NCI-H1930 (cell line): ENCODE results near the gene KCNQ1.

Source experiments
- DNase-seq, 2 experiments: peaks; one replicate each; lab custom pipeline; 2025; lab: John Stamatoyannopoulos, UW

Gene KCNQ1

DNA sequence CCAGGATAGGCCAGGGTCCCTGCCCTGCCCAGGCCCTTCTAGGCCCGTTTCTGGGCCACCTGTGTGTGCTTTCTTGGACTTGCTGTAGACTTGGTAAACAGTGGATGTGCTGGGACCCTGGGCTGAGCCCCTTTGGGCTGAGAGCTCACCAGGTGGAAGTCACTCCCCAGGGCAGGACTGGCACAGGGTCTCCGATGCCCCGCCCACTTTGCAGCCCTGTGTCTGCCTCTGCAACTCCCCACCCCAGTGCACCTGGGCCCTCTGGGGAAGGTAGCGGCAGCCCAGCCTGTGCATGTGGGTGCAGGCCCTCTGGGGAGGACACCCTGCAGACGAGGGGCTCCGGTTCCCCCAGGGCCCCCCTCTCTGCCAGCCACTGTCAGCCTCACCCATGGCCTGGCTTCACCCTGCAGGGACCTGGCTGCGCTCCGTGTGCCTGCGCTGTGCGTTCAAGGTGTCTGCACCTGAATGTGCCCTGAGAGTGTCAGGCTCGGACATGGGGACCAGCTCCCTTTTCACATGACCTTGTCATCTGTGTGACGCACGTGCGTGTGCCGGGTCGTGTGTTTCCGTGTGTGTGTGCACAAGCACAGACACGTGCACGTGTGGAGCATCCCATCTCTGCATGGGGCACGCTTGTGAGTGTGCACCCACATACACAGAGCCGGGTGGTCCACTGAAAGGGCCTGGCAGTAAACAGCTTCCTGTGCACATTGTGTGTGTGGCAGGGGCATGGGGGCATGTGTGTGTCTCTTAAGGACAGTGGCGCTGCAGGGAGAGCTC, 136.5 kb downstream of the KCNQ1 start:
- DNase-seq, result no peak

DNA sequence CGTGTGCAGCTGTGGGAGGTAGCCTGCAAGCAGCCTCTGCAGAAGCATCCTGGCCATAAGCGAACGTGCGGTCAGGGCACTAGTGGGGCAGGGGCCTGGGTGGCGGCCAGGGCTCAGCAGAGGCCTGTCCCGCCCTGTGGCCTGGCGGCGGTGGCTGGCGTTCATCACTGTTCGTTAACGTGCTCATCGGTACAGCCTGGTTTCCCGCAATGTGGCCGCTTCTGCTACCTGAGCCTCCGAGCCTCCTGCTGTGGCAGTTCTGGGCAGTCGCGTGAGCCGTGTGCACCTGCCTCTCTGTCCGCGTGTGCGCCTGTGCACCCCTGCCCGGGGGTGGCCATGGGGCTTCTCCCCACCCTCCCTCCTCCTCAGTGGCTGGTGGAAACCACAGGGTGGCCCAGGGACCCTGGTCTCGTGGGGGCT, 137.1 kb downstream of the KCNQ1 start:
- DNase-seq, result no peak

DNA sequence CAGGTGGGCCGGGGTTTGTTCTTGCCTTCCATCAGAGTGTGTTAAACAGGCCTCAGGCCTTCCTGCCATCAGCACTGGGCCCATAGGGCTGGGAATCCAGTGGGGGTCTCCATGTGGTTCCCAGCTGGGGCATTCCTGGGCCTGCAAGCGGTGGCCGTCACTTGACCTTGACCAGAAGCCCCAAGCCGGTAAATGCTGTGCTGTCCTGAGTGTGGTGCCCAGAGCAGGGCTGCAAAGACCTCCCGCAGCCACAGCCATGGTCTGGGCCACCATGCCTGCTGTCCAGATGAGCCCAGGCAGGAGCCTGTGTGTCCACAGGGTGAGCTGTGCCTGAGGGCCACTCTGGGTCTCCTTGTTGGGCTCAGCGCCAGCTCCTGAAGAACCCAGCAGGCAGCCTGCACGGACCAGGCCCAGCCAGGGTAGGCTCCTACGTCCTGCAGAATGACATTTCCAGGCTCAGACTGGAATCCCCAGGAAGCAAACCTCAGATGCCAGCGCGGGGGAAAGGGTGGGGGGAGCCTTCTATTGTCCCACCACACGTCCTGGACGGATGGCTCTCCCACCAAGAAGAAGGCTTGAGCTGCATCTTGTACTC, 137.6 kb downstream of the KCNQ1 start:
- no peak for DNase-seq

DNA sequence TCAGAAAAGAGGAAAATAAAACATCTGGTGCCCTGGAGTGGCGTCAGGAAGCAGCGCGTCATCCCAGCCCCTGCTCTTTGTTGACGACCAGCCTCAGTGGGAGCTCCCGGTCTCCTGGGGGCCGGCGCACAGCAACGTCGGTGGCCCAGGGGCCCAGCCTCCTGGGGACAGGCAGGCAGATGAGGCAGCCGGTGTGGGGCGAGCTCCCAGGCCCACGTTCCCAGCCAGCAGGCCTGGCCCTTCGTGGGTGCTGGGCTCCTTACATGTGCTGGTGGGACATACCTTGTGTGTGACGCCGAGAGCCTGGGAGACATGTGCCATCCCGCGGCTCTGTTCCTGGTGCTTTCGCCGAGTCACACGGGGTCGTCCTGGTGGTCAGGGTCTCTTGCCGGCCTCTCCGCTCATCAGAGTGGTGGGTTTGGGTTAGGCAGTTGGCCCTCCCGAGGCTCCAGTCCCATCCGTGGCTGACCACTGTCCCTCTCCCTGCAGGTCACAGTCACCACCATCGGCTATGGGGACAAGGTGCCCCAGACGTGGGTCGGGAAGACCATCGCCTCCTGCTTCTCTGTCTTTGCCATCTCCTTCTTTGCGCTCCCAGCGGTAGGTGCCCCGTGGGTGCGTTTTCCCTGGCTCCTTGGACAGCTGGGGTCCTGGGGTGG, 138.3 kb downstream of the KCNQ1 start:
- no peak for DNase-seq

DNA sequence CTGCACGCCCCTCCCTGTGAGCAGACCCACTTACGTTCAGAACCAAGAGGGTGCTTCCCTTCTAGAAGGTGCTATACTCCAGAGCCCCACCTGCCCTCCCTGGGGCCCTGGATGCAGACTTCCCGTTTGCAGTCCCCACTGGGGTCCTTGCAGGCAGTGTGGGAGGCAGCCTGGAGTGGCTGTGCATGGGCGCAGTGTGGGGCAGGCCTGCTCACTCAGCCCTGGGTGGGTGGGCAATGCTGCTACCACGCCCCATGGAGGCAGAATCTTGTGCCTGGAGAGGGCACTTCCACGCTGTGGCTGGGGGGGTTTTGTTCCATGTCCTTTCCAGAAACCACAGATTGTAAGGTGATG, 138.8 kb downstream of the KCNQ1 start:
- DNase-seq, result no peak

DNA sequence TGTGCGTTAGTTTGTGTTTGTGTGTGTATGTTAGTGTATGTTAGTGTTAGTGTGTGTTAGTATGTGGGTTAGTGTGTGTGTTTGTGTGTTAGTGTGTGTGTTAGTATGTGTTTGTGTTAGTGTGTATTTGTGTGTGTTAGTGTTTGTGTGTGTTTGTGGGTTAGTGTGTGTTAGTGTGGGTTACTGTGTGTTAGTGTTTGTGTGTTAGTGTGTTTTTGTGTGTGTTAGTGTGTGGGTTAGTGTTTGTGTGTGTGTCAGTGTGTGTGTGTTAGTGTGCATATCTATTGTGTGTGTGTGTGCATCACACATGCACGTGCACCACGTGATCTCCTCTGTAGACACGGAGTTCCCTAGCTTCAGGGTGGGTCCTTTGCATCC, 139.6 kb downstream of the KCNQ1 start:
- no peak for DNase-seq

DNA sequence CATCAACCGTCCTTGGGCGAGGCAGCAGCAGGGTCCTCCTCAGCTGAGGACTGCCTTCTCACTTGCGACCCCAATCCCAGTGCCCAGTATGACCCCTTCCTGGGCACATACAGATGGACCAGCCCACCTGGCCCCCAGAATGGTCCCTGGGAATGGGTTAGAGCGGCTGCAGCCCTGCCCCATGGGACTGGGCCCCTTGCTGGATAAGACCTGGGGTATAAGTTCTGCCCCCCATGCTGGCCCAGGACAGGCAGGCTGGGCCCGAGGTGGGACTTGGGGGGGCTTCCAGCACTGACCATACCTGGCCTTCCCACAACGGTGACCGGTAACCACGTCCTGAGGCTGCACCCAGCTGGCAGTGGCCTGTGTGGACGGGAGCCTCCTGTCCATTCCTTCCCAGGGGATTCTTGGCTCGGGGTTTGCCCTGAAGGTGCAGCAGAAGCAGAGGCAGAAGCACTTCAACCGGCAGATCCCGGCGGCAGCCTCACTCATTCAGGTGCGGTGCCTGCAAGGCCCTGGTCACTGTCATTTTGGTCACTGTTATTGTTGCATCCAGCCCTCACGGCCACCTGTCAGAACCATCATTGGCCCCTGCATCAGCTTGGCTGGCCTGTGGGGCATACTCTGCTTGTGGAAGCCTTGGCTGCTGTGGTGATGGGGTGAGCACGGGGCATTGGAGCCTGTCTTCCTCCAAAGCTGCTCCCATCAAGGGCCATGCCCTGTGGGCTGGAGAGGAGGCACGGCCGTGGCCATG, 140.2 kb downstream of the KCNQ1 start:
- no peak for DNase-seq

DNA sequence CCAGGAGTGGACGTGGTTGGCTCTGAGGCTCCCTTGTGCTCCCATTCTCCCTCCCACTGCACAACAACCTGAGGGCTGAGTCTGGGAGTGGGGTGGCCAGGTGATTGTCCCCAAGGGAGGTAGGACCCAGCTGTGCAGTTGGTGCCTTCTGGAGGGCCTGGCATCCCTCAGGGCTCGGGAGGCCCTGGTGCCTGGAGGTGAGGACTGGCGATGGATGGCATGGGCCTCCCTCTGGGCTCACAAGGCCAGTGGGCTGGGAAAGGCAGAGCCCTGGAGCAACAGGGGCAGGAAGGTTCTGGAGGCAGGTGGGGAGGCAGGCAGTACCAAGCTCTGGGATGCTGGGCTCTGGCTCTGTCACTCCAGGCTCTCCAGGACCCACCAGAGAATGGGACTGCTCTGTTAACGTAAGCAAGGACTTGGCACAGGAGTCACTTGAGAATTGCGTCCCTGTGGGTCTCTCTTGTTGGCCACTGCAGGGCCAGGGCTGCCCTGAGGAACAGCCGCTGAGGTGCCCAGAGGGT, 140.8 kb downstream of the KCNQ1 start:
- no peak for DNase-seq

DNA sequence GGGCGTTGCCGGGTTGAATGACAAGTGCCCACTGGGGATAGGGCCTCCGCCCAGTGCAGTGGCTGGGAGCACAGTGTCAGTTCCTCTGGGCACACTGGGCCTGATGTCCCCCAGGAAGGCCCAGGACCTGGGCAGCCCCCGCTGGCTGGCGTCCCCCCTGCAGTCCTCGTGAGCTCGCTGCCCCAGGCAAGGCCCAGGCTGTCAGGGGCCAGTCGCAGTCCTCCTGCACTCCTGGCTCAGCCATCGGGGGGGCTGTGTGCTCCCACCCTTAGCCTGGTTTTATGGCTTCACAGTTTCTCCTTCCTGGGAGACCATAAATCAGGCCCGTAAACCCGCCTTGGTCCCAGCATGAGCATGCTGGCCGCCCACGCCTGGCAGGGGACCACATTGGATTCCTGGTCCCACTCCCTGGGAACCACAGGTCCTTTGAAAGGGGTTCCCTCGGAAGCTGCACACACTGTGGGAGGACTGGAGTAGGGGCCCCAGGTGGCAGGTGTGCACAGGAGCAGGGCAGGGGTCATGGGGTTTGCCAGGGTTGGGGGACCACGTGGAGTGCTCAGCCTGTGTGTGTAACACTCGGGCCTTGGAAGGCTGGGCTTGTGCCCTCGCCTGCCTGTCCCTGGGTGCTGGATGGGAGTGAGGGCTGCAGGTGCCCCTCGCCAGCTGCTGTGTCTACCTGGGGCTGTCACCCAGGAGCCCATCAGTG, 141.4 kb downstream of the KCNQ1 start:
- DNase-seq, result no peak

DNA sequence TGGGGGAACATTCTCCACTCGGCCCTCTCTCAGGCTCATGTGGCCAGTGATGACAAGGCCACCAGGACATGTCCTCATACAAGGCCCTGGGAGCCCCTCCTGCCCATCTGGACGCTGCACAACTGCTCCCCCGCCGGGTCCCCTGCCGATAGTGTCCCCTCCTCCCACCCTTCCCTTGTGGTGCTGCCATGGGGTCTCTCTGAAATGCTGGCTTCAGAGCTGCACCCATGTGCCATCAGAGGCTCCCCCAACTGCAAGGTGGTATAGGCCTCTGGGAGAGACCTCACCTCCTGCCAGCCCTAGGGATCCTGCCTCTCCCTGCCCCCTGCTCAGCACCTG, 142.0 kb downstream of the KCNQ1 start:
- DNase-seq, result no peak

DNA sequence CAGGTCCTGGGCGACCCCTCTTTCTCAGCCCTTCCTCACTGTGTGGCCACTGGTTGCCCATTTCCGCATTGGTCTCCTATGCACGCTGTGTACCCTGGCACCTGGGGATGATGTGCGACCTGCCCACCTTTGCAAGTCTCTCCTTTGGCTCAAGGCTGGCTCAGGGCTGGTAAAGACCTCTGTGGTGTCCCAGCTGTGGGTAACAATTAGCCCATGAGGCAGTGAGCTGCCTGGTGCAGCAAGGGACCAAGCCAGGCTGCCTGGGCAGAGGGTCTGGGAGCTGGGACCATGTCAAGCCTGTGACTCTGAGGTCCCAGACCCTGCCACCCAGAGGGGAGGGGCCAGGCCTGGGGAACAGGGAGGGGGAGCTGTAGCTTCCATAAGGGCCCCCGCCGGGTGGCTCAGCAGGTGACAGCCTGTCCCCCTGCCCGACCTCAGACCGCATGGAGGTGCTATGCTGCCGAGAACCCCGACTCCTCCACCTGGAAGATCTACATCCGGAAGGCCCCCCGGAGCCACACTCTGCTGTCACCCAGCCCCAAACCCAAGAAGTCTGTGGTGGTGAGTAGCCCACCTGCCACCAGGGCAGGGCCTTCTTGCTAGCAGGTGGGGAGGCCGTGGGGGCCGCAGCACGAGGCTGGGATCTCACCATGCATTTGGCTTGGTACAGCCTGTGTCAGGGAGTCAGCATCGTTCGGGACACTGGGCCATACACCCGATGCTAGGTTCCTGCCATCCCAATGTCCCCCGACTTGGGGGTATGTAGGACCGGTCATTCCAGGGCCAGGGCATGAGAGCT, 142.5 kb downstream of the KCNQ1 start:
- DNase-seq, result no peak

DNA sequence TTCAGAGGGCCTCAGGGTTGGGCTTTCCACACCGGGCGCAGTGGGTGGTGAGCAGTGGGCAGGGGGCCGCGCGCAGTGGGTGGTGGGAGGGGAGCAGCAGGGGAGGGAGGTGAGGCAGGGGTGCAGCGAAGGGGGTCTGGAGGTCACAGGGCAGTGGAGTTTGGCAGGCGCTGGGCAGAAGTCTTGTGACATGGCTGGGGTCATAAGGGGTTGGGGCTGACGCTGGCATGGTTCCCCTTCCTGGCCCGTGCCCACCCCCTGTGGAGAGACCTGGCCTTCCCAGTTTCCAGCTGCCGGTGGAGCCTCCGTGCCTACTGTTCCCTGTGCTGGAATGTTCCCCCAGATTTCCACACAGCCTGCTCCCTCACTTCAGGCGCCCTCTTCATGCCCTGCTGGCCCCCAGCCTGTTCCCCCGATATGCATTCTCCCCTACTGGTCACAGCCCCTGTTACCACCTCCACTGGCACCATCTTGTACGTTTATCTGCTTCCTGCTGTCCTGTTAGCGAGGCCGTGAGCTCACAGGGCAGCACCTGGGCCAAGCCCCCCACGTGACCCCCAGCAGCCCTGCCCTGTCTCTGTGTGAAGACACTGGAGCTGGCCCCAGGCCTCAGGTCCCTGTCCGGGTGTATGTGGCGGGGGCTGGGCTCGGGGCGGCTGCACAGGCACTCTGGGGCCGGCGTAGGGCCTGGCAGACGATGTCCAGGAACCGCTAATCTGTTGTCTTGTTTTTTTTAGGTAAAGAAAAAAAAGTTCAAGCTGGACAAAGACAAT, 143.4 kb downstream of the KCNQ1 start:
- no peak for DNase-seq

DNA sequence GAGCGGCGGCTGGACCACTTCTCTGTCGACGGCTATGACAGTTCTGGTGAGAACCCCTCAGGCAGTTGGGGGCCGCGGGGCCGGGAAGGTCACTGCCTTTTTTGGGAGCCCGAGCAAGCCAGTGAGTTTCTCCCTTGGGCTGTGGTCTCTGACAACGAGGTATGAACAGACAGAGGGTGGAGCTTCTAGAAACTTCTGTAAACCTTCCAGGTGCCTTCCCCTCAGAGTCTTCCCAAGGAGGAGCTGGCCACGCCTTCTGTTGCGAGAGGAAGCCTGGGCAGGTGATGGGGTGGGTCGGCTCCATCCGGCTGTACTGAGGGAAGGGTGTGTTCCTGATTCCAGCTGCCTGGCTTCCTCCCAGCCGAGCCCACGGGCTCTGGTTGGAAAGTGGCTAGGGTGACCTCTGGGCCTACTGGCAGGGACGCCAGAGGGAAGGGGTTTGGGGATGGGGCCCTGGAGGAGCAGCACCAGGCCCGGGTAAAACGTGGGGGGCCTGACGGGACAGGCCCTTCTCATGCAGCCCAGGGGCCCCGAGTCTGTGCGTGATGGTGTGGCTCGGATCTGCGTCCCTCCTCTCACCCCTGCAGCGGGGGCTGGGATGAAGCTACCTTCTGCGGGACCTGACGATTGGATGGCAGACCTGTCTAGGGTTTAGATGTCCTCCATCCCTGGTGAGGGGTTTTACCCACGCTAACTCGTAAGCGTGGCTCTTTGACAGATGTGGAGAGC, 144.2 kb downstream of the KCNQ1 start:
- no peak for DNase-seq

DNA sequence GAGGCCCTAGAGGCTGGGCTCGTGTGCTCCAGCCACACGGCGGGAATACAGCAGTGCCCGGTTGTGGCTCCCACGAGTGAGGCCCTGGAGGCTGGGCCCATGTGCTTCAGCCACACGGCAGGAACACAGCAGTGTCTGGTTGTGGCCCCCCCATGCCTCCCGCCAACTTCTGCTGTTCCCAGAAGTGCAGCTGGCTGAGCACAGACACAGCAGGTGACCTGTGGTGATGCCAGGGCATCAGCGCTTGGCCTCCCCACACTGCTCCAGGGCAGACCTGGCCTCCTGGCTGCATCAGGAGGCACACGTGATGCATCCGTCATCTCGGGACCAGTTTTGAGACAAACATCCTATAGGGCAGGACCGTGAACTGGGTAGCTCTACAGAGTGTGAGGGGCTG, 144.7 kb downstream of the KCNQ1 start:
- DNase-seq, result no peak

DNA sequence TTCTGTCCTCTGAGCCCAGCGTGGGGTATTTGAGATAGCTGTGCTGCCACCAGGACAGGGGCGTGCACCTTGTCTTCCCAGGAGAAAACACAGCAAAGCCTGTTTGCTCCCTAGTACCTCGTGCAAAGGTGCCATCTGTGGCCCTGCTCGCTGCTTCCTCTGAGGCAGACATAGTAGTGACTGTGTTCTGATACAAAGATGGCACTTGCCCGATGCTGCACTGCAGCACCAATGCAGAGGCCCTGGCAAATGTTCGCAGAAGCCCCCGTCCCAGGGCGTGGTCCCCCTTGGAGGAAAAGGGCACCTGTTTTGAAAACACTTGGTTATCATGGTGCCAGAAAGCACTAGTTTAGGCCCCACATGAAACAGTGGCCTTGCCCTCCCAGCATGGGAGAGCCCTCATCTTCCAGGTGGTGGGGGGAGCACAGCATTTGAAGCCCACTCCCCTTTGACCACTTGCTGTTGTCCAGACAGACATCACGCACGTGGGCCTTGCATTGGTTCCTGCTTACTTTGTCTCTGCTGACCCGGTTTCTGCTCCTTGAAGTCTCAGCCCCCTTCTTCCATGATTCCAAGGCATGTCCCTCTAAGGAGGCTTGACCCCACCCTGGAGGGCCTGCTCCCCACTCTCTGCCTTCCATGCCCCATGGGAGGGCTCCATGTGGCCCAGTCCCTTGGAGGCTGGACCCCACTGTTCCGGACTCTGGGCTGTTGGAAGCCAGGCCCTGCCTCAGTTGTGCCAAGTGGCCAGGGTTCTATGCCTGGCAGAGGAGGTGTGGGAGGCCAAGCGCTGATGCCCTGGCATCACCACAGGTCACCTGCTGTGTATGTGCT, 145.5 kb downstream of the KCNQ1 start:
- no peak for DNase-seq

DNA sequence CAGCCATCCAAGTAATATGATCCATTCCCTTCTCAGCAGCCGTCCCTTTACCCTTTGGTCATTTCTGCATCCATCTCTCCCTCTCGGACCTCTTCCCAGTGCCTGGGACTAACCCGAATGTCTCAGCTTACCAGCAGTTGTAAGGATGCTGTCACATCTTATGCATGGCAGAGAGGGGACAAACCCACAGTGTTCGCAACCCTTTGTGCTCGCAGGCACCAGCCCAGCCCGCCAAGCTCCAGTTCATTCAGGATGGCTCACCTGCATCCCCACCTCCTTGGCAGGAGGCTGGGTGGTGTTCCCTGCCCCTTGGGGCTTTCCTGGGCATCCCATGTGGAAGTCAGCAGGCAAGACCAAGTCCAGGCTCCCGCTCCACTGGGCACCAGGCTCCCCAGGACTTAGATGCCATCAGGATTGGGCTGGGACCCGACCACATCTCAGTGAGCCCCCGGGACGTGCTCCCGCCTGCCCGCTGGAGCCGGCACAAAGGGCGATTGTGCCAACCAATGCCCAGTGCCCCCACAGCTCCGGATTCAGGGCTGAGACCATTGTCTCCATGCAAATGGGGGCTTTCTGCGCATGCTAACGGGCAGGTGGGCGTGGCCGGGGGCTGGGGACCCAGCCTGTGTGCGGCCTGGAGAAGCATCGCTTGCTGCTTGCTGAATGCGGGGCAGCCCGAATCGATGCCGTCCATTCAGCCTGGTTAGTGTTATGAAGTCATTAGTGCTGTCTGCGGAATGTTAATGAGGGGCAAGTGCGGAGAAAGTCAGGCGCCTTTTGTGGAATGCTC, 146.4 kb downstream of the KCNQ1 start:
- DNase-seq, result no peak

DNA sequence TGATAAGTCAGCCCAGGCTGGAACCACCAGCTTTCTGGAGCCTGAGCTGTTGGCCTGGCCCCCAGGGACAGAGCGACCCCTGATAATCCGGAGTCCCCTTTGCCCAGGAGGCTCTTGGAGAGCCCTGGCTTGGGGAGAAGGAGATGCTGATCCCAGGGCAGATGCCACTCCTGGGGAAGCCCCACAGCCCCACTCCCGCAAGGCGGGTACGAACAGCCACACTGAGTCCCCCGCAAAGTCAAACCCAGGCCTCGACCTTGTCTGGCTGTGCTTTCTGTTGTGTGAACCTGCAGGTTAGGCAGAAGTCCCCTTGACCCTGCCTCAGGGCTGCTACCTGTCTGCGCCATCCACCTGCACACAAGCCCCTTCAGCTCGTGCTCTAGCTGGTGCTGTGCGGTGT, 147.0 kb downstream of the KCNQ1 start:
- no peak for DNase-seq
